Right ventricle myocardium superior (tissue), 1 donor: ENCODE data around the gene SBF1. TPM values are rescaled to one million over a fixed set of nuclear protein-coding genes. Genes with fewer than 3 reads are reported as not detected.

ENCODE experiments used
- ATAC-seq: fragments of 200-7000 bp; cut with Tn5 transposase; one replicate; pipeline ENCODE4 v1.9.1; 2020; ENCODE audit warnings: mild to moderate bottlenecking; ENCODE audit not compliant: poor library complexity
- DNase-seq: peaks from one replicate; pipeline ENCODE4 v3.0.0-alpha.2; 2020
- intact Hi-C: fragments of 100-400 bp; cut with DNase I; formaldehyde crosslinking; loops from one replicate; pipeline ENCODE4 v1.11.2; 2022
- total RNA-seq: library from RNA; stranded (reverse); fragmentation: NEBNext Ultra II Directional; extraction: Animal tissue kit (Norgen Biotek cat#: 25700); gene quantifications from one replicate; pipeline ENCODE4 v1.2.1, GENCODE V29; 2021
- donor health status: DM: no; HTN: yes; CAD: no; lungs with severe emphysema.

Gene SBF1
- total RNA-seq, 1 donor from 2014 or later, result 46.6 TPM

DNA sequence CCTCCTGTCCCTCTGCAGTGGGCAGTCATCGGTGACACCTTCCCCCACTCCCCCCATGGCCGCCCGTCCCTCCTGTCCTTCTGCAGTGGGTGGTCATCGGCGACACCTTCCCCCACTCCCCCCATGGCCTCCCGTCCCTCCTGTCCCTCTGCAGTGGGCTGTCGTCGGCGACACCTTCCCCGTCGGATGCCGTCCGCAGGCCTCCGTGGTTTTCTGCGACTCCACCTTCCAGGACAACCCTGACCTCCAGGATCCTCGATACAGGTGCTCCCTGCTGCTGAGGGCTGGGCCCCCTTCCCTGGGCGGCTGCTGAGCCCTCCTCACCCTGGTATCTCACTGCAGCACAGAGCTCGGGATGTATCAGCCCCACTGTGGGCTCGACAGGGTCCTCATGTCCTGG, 14.1 kb upstream of the SBF1 start:
- no peak for DNase-seq
- intact Hi-C loops, result no loop called here
- no peak for ATAC-seq

DNA sequence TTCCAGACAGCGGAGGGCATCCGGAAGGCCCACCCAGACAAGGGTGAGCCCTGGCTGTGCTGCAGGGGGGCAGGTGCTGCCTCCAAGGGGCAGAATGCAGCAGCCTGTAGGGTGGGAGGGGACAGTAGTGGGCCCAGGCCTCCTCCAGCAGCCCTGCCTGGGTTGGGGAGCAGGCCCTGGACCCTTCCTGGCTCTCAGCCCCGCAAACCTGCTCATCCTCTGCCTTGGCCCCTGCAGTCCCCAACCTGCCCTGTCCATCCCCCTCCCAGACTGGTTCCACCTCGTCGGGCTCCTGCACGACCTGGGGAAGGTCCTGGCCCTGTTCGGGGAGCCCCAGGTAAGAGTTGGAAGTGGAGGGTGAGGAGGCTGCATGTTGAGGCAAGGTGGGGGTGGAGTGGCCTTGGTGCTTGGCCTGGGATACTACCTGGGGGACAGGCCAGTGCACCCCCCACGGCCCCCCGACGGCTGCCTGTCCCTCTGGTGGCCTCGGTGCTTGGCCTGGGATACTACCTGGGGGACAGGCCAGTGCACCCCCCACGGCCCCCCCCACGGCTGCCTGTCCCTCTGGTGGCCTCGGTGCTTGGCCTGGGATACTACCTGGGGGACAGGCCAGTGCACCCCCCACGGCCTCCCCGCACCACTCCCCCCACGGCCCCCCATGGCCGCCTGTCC, 13.3 kb upstream of the SBF1 start:
- DNase-seq (no peak), ATAC-seq (no peak)
- intact Hi-C loops, result no loop called here

DNA sequence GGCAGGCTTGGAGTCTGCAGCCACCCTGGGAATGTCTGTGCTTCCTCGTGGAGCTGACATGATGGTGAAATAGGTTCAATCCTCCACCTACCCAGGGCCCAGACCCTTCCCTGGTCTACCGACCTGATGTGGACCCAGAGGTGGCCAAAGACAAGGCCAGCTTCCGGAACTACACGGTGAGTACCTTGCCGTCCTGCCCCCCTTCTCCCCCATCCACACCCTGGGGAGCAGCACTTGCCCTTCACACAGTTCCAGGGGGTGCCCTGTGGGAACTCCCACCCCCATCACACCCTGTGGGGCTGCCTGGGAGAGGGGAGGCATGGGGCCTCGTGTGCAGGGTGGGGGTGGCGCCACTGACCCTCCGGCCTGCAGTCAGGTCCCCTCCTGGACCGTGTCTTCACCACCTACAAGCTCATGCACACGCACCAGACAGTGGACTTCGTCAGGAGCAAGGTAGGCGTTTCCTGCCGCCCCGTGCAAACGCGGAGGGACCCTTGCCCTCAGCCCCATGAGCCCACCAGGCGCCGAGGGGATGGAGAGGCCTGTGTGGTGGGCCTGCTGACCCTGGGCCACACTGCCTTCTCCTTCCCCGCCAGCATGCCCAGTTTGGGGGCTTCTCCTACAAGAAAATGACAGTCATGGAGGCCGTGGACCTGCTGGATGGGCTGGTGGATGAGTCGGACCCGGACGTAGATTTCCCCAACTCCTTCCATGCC, 12.6 kb upstream of the SBF1 start:
- no peak for DNase-seq
- no peak for ATAC-seq
- intact Hi-C loops, result no loop called here

DNA sequence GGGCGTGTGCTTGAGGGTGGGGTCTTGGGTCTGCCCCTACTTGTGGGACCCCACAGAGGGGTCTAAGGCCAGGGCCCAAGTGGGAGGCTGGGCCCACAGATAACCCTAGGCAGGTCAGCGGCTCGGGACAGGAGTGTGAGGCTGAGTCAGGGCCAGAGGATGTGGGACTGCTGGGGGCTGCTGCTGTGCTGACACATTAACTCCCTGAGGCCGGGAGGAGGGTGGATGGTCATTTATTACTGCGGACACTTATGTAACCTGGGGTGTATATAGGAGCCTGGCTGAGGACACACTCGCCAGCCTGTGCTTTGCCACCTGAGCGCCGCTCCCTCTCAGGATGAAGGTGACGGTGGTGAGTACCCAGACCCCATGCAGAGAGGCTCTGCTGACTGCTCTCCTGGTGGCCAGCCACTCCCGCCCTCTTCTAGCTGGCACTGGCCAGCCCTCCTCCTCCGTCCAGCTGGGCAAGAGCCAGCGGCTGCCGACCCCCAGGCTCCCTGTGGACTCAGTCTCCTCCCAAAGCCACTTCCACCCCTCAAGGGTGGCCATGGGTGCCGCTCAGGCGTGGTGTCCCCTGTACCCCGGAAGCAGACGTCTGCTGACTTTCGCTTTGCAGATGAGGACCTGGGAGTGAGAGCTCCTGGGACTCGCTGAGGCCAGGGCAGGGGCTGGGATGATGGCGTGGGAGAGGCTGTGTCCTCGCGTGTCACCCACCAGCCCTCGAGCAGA, 11.9 kb upstream of the SBF1 start, which contains the start of gene MIOX:
MIOX (plus strand) TSS at position 299 of the 729 bp plus-strand sequence; CDS start at position 338, 39 bp downstream.
- DNase-seq (no peak), ATAC-seq (no peak)
- intact Hi-C loops, result no loop called here

DNA sequence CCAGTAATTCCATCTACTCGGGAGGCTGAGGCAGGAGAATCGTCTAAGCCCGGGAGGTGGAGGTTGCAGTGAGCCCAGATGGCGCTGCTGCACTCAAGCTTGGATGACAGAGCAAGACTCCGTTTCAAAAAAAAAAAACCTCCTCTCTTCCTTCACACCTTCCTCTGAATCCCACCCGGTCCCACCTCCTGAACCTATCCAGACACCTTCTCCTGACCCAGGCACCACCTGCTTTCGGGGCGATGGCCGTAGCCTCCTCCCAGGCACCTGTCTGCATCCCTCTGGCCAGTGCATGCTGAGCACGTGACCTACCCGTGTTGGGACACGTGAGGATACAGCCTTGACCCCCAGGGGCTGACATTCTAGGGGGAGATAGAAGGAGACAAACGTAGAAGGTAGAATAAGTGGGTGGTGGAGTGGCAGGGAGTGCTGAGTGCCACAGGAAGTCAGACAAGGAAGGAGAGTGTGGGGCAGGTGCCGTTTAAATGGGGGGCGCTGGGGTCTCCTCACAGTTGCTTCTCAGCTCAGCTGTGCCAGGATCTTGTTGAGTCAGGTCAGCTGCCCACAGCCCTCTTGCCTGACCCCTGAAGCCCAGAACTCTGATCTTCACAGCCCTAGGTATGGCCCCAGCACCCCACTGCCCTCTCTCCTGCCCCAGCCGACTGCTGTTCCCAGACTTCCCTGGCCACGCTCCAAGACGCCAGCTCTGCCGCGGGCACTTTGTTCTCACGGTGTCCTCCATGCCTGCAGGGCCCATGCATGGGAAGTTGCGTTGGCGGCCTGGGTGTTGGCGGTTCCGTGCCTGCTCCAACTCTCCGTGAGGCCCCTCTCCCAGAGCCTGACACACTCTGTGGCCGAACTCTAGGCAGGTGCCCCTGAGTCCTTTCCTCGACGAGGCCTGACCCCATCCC, 10.6 kb upstream of the SBF1 start:
- ATAC-seq (no peak), DNase-seq (no peak)
- intact Hi-C loops, result no loop called here

DNA sequence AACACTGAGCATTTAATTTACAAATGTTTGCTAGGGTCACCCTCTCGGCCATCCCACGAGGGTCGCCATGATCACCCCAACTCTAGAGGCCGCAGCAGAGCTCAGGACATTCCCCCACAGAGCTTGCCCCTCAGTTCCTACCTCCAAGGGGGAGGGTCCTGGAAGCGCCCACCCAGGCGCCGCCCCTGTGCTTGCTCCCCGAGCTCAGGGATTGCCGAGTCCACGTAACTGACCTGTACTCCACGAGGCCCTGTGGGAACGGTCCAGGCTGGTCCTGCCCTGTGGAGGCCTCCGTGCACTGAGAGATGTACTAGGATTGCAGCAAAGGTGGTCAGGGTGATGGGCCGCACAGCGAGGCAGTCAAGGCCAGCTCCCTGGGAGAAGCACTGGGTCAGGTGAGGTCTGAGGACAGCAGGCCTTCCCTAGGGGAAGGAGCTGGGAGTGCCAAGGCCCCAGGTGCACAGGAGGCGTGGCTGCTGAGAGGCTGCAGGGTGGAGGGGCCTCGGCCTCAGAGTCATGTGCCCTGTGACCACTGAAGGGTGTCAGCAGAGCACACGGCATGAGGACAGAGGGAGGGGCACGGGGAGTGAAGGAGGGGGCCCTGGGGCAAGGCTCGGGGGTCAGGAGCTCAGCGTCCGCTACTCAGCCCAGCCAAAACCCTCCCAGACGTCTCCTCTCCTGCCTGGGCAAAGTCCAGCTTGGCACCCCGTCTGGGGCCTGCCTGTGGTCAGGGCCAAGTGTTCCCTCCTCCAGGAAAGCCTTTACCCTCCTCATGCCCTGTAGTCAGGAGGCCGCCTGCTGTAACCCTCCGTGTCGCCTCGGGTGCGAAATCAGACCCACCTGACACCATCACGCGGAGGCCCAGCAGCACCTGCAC, 9.4 kb upstream of the SBF1 start:
- ATAC-seq, result no peak
- DNase-seq, result no peak
- intact Hi-C loops, result no loop called here

DNA sequence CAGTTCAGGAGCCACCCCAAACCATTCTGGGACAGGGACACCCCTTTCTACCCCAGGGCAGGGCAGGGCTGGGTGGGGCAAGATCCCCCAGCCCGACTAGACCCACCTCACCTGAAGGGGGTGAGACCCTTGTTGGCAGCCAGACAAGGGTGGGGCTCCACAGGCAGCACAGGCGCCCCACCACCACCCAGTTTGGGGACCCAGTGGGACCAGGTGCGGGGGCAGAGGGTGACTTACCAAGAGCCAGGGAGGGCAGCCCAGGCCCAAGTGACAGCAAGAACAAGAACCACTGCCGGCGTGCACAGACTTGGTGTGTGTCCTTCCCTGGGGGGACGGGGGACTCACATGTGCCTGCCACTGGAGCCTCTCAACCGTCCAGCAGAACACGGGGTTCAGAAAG, 8.7 kb upstream of the SBF1 start:
- intact Hi-C loops, result no loop called here
- DNase-seq (no peak), ATAC-seq (no peak)

DNA sequence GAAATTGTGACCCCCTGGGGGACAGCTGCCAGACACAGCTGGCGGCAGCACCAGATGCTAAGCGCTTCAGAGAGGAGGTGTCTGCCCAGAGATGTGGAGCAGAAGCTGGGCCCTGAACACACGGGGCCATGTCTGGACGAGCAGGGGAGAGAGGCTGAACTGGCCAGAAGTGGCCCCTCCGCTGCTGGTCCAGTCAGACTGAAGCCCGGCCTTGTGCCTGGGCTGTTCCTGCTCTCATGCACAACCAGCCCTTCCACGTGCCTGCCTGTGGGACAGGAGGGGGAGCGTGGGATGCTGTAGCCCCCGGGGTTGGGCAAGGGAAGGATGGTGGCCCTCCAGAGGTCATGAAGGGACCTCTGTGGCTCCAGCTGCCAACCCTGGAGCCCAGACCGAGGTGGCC, 8.3 kb upstream of the SBF1 start:
- ATAC-seq (no peak), DNase-seq (no peak)
- intact Hi-C loops, result no loop called here

DNA sequence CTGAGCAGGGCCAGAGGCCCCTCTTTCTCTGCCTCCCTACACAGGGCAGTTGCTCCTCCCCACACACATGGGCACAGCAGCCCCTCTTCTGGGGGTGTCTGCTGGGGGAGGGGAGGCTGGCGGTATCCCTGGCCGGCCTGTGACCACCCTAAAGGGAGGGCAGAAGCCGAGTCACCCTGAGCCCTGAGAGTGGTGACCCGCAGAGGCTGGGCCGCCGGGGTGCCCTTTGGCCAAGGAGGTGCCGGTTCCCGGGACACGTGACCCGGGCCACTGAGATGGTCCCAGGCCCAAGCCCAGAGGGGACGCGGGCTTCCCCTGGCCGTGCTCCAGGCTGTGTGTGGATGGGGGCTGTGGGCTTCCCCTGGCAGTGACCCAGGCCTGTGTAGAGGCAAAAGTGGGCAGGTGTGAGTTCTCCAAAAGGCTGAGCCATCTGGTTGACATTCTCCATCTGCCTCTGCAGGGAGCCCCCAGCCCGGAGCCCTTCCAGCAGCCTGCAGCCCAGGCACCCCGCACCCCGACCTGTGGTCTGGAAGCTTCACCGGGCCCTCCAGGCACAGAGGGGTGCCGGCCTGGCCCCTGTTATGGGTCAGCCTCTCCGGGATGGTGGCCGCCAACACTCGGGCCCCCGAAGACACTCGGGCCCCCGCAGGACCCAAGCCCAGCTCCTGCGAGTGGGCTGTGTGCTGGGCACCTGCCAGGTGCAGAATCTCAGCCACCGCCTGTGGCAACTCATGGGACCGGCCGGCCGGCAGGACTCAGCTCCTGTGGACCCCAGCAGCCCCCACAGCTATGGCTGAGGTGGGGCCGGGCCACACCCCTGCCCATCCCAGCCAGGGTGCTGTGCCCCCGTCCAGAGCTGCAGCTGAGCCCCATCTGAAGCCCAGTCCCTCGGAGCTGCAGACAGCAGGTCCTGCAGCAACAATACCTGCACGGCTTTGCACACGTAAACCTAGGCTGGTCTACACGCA, 7.6 kb upstream of the SBF1 start:
- DNase-seq, result no peak
- intact Hi-C loops, result no loop called here
- ATAC-seq, result no peak

DNA sequence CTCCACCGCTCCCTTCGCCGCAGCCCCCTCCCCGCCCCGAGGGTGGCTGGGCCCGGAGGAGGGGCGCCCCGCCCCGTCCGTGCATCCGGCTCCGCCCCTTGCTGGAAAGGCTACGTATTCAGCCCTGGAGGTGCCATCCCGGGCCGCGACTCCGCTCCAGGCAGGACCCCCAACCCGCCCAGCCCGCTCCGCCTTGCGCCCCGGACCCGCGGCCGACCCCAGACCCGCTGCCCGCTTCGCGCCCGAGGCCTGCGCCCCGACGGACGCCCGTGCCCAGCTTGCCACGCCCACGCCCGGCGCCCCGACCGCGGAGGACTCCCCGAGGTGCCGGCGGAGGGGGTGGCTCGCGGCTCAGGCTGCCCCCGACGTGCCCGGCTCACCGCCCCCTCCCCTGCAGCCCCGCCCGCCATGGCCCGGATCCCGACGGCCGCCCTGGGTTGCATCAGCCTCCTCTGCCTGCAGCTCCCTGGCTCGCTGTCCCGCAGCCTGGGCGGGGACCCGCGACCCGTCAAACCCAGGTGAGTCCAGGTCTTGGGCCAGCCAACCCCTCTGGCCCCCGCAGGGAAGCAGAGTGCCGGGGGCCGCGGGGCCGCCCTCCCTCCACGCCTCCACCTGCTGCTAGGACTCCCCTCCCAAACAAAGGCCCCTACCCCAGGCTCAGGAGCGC, 6.7 kb upstream of the SBF1 start, which contains the start of gene ADM2:
ADM2 (plus strand) TSS at position 104 of the 667 bp plus-strand sequence; CDS start at position 409, 305 bp downstream.
- peak; percentile 50 for ATAC-seq

DNA sequence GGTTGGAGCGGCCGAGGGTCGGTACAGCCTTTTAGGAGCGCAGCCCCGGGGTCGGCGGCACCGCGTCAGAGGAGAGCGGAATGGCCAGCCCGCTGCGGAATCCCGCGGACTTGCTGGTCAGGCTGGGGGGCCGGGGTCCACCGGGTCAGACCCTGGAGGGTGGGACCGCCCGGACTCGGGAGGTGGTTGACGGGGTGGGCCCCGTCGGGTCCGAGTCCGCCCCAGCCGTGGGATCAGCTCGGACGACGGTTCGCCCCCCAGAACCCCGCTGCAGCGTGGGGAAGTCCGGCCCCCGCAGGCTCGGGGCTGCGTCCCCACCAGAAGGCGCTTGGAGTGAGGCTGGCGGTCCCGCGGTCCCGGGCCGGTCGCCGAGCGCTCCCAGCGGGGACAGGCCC, 6.2 kb upstream of the SBF1 start:
- no peak for ATAC-seq
- intact Hi-C loops, result no loop called here
- DNase-seq, result no peak

More for the DNA sequence above, 6.7 kb upstream of the SBF1 start, which contains the start of gene ADM2:
- intact Hi-C loops, result no loop called here
- DNase-seq, result no peak

DNA sequence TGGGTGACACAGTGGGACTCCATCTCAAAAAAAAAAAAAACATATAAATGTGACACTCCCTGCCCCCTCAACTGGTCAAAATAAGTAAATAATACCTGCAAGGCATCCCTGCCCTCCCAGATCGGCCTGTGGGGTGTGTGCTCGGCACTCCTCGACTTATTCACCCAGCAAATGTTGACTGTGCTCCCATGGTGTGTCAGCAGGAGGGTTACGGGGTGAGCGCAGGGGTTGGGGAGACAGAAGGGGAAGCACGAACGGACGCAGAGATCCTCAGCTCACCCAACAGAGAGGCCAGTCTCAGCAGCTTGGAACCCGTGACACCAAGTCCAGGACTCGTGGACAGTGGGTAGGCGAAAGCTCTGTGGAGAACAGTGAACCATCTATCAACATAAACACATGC, 4.9 kb upstream of the SBF1 start:
- DNase-seq (no peak), ATAC-seq (no peak)
- intact Hi-C loops, result no loop called here

DNA sequence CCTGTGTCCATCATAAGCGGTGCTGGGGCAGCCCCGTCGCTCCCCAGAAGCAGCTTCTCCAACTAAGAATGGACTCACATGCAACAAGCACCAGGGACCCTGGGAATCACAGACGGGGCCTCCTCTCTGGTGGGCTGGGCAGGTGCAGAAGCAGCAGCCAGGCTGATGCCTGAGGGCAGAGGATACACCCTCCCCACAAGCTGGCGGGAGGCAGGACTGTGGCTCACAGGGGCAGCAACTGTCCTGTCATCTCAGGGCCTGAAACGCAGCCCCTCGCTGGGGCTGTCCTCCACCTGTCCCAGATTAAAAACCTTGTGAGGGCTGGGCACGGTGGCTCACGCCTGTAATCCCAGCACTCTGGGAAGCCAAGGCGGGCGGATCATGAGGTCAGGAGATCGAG, 3.1 kb upstream of the SBF1 start:
- intact Hi-C loops, result no loop called here
- no peak for DNase-seq
- no peak for ATAC-seq

DNA sequence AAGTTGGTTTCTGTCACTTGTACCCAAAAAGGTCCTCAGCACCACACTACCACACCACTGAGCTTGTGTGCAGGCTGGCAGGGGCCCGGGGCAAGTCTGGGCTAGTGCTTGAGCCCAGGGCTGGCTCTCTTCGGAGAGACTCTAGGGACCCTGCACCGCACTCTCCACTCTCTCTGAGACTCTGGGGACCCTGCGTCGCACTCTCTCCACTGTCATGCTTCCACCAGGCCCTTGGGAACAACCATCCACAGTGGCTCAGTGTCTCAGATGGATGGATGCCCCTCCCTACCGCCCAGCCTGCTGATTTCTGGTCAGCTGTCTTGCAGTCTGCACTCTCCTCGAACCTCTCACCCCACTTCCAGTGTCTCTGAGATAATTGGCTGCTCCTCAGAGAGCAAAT, 2.0 kb upstream of the SBF1 start:
- ATAC-seq, result no peak
- DNase-seq, result no peak
- intact Hi-C loops, result no loop called here

DNA sequence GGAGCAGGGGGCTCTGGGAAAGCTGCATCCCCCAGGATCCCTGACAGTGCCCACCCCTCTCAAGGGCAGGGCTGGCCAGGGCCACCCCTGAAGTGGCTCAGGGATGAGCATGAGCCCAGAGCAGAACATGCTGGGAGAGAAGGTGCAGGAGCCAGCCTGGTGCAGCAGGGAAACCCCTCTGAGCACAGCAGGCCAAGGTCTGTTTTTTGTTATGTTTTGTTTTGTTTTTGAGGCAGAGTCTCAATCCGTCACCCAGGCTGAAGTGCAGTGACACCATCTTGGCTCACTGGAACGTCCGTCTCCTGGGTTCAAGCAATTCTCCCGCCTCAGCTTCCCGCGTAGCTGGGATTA, 792 bp upstream of the SBF1 start:
- ATAC-seq (no peak), DNase-seq (no peak)
- intact Hi-C loops, result no loop called here
